SK-N-SH treated with all-trans-retinoic acid at 6 μM for 48 hours (cell line): ENCODE results near the gene CTSK.
"Not testable (repeated sequence)": the region's sequence is repeated elsewhere in the genome, so short reads cannot be mapped to it uniquely, and the experiment has no call there.

Experiments
- ARNTL ChIP-seq: fragments of 450-650 bp; formaldehyde crosslinking; IDR thresholded peaks from 2 replicates; pipeline ENCODE4 v1.5.0; 2020; ENCODE audit warnings: low read depth, mild to moderate bottlenecking, moderate library complexity, borderline replicate concordance
- CSDC2 ChIP-seq: fragments of 250-450 bp; sonication (Bioruptor Pico); IDR thresholded peaks from 2 replicates; pipeline ENCODE4 v1.5.0; 2020; ENCODE audit warnings: mild to moderate bottlenecking, moderate library complexity
- CSRNP3 ChIP-seq: fragments of 250-450 bp; sonication (Bioruptor Pico); IDR thresholded peaks from 2 replicates; pipeline ENCODE4 v1.5.1; 2021; ENCODE audit warnings: mild to moderate bottlenecking, moderate library complexity
- PATZ1 ChIP-seq: fragments of 250-450 bp; sonication (Bioruptor Pico); IDR thresholded peaks from 2 replicates; pipeline ENCODE4 v1.8.0; 2020; ENCODE audit warnings: mild to moderate bottlenecking, moderate library complexity, borderline replicate concordance
- RARB ChIP-seq: fragments of 250-450 bp; sonication (Bioruptor Pico); IDR thresholded peaks from 2 replicates; pipeline ENCODE4 v1.8.0; 2021; ENCODE audit warnings: mild to moderate bottlenecking, moderate library complexity
- TCF4 ChIP-seq: fragments of 250-450 bp; sonication (Bioruptor Pico); IDR thresholded peaks from 2 replicates; pipeline ENCODE4 v1.8.0; 2021; ENCODE audit warnings: mild to moderate bottlenecking, moderate library complexity, borderline replicate concordance
- ZFP3 ChIP-seq: fragments of 250-450 bp; sonication (Bioruptor Pico); IDR thresholded peaks from 2 replicates; pipeline ENCODE4 v1.5.0; 2020; ENCODE audit warnings: mild to moderate bottlenecking, moderate library complexity
- ZFP30 ChIP-seq: fragments of 450-650 bp; formaldehyde crosslinking; IDR thresholded peaks from 2 replicates; pipeline ENCODE4 v1.5.0; 2022; ENCODE audit warnings: mild to moderate bottlenecking, moderate library complexity
- ZNF565 ChIP-seq: fragments of 450-650 bp; formaldehyde crosslinking; conservative IDR thresholded peaks from 2 replicates; pipeline ENCODE4 v1.5.0; 2020; ENCODE audit warnings: low read depth, mild to moderate bottlenecking, moderate library complexity

GRCh38 chr1:150793778-150794177, 14.3 kb downstream of the CTSK start:
- not testable (repeated sequence) for TF ChIP-seq CSDC2 (CRISPR knock-in tag); TCF4 (CRISPR knock-in tag); ZNF565 (CRISPR knock-in tag); CSRNP3; PATZ1 (CRISPR knock-in tag); RARB (CRISPR knock-in tag); ZFP3 (CRISPR knock-in tag); ARNTL (CRISPR knock-in tag); ZFP30 (CRISPR knock-in tag)
